HCT116 (cell line): ENCODE data around the gene ASNSD1. TPM values are rescaled to one million over a fixed set of nuclear protein-coding genes. Genes with fewer than 3 reads are reported as not detected.

Experiments
- ATAC-seq: fragments of 200-7000 bp; cut with Tn5 transposase; 2 replicates; pipeline ENCODE4 v1.9.1; 2020; ENCODE audit warnings: mild to moderate bottlenecking, moderate library complexity
- BruUV-seq: library from RNA; stranded (reverse); fragments of 400-500 nt; replicated peaks from 2 replicates; lab custom pipeline; 2021; lab: Mats Ljungman, UMichigan
- CTCF ChIA-PET: fragments of 300-600 bp; sonication (Branson Sonifier 250); formaldehyde crosslinking; loops from one replicate; lab custom pipeline; 2021; ENCODE audit warnings: antibody characterized with exemption; lab: Charles Lee
- POLR2A ChIA-PET: fragments of 300-600, 350-600 bp; sonication (Branson Sonifier 250); formaldehyde crosslinking; loops from one replicate; lab custom pipeline; 2021; ENCODE audit warnings: antibody characterized with exemption; lab: Charles Lee
- RAD21 ChIA-PET, 2 experiments: fragments of 300-600 bp; sonication (Branson Sonifier 250); formaldehyde crosslinking; loops; one replicate each; lab custom pipeline; 2023; ENCODE audit warnings: low total read pairs in 2 of 2; ENCODE audit not compliant: uncharacterized antibody in 2 of 2, unreplicated experiment in 2 of 2, low non-redundant PET in 1 of 2; lab: Charles Lee
- DNase-seq: peaks from one replicate; pipeline ENCODE4 v3.0.0-alpha.2; 2010; ENCODE audit warnings: low read depth, low spot score
- H2AFZ ChIP-seq: fragments of 200-600 bp; shearing (Covaris generic), sonication (generic); 2 replicates; pipeline ENCODE4 v1.6.1; 2017; ENCODE audit warnings: low read depth, mixed run types, mixed read lengths, antibody characterized with exemption, low read length; ENCODE audit not compliant: poor library complexity, severe bottlenecking
- H3K27ac ChIP-seq: 2 replicates; pipeline ENCODE4 v1.5.1; 2012; ENCODE audit warnings: low read depth, low read length
- H3K27me3 ChIP-seq: fragments of 200-600 bp; sonication (generic); 2 replicates; pipeline ENCODE4 v1.6.1; 2016; ENCODE audit warnings: mixed run types, low read length, mixed read lengths; ENCODE audit not compliant: insufficient read depth
- H3K36me3 ChIP-seq, 2 experiments: fragments of 200-500 bp in 1 of 2; fragments of 200-600 bp in 1 of 2; sonication (Bioruptor generic) in 1 of 2; sonication (generic) in 1 of 2; 2 replicates each; pipeline versions ENCODE4 v1.5.1 to v1.6.1; 2014 to 2016; ENCODE audit warnings: low read length in 2 of 2, inconsistent platforms in 1 of 2, mixed read lengths in 1 of 2, mixed run types in 1 of 2; ENCODE audit not compliant: insufficient read depth in 2 of 2, control insufficient read depth in 1 of 2
- H3K4me1 ChIP-seq, 2 experiments: fragments of 200-600 bp in 1 of 2; sonication (generic) in 1 of 2; 2 replicates each; pipeline versions ENCODE4 v1.5.1 to v1.6.1; 2012 to 2017; ENCODE audit warnings: low read length in 2 of 2, inconsistent platforms in 1 of 2, mild to moderate bottlenecking in 1 of 2, mixed read lengths in 1 of 2, mixed run types in 1 of 2, moderate library complexity in 1 of 2; ENCODE audit not compliant: insufficient read depth in 2 of 2, control insufficient read depth in 1 of 2
- H3K4me2 ChIP-seq: fragments of 200-600 bp; sonication (generic); 2 replicates; pipeline ENCODE4 v1.6.1; 2017; ENCODE audit warnings: mixed run types, low read length, mixed read lengths
- H3K4me3 ChIP-seq, 2 experiments: fragments of 200-600 bp in 1 of 2; sonication (generic) in 1 of 2; replicated peaks in 1 of 2; 2 replicates each; pipeline ENCODE4 v1.5.1; 2011 to 2016; ENCODE audit warnings: low read length in 2 of 2, control low read depth in 1 of 2, low read depth in 1 of 2, mild to moderate bottlenecking in 1 of 2, mixed read lengths in 1 of 2, mixed run types in 1 of 2
- H3K79me2 ChIP-seq: fragments of 200-600 bp; sonication (generic); 2 replicates; pipeline ENCODE4 v1.6.1; 2017; ENCODE audit warnings: mild to moderate bottlenecking, mixed run types, low read length, moderate library complexity, mixed read lengths; ENCODE audit not compliant: insufficient read depth
- H3K9ac ChIP-seq: fragments of 200-600 bp; sonication (generic); 2 replicates; pipeline ENCODE4 v1.6.1; 2016; ENCODE audit warnings: low read length, mixed read lengths
- H3K9me2 ChIP-seq: fragments of 200-600 bp; sonication (generic), shearing (Covaris generic); 2 replicates; pipeline ENCODE4 v1.6.1; 2017; ENCODE audit warnings: mixed run types, mild to moderate bottlenecking, moderate library complexity; ENCODE audit not compliant: insufficient read depth
- H3K9me3 ChIP-seq, 2 experiments: fragments of 200-500 bp in 1 of 2; fragments of 200-600 bp in 1 of 2; sonication (Bioruptor generic) in 1 of 2; sonication (generic) in 1 of 2; 2 replicates each; pipeline ENCODE4 v1.6.1; 2014 to 2017; ENCODE audit warnings: low read length in 2 of 2, mixed read lengths in 2 of 2, inconsistent platforms in 1 of 2, low read depth in 1 of 2, mild to moderate bottlenecking in 1 of 2, mixed run types in 1 of 2, moderate library complexity in 1 of 2; ENCODE audit not compliant: control insufficient read depth in 1 of 2, insufficient read depth in 1 of 2
- H4K20me1 ChIP-seq: fragments of 200-600 bp; sonication (generic), shearing (Covaris generic); 2 replicates; pipeline ENCODE4 v1.6.1; 2017; ENCODE audit warnings: mixed run types, mild to moderate bottlenecking, moderate library complexity; ENCODE audit not compliant: insufficient read depth
- CBX3 ChIP-seq: IDR thresholded peaks from 2 replicates; pipeline ENCODE4 v1.6.1; 2012; ENCODE audit warnings: low read depth
- CTCF ChIP-seq, 3 experiments: fragments of 200-600 bp in 1 of 3; sonication (generic) in 1 of 3; IDR thresholded peaks in 2 of 3; conservative IDR thresholded peaks in 1 of 3; 2 replicates each; pipeline ENCODE4 v1.5.1; 2012 to 2017; ENCODE audit warnings: low read depth in 2 of 3, low read length in 2 of 3, antibody characterized with exemption in 1 of 3, borderline replicate concordance in 1 of 3, control low read depth in 1 of 3, mild to moderate bottlenecking in 1 of 3, mixed read lengths in 1 of 3, mixed run types in 1 of 3, moderate library complexity in 1 of 3; ENCODE audit not compliant: insufficient read depth in 1 of 3
- EGR1 ChIP-seq: IDR thresholded peaks from 2 replicates; pipeline ENCODE4 v1.6.1; 2012; ENCODE audit warnings: low read depth
- EZH2phosphoT487 ChIP-seq: fragments of 200-600 bp; IDR thresholded peaks from 2 replicates; pipeline ENCODE4 v1.6.1; 2018; ENCODE audit warnings: antibody characterized with exemption, borderline replicate concordance
- FOSL1 ChIP-seq: IDR thresholded peaks from 2 replicates; pipeline ENCODE4 v1.6.1; 2012; ENCODE audit warnings: low read depth
- JUND ChIP-seq: IDR thresholded peaks from 2 replicates; pipeline ENCODE4 v1.6.1; 2012
- RAD21 ChIP-seq: IDR thresholded peaks from 2 replicates; pipeline ENCODE4 v1.6.1; 2012; ENCODE audit warnings: low read depth, mild to moderate bottlenecking
- SP1 ChIP-seq: IDR thresholded peaks from 2 replicates; pipeline ENCODE4 v1.6.1; 2012; ENCODE audit warnings: low read depth
- TCF7L2 ChIP-seq: IDR thresholded peaks from 2 replicates; pipeline ENCODE4 v1.7.0; 2011; ENCODE audit warnings: borderline replicate concordance, inconsistent platforms; ENCODE audit not compliant: insufficient read depth, insufficient read length; ENCODE audit errors: extremely low read depth
- ZNF274 ChIP-seq: fragments of 200-500 bp; sonication (Bioruptor generic); IDR thresholded peaks from 2 replicates; pipeline ENCODE4 v1.6.1; 2014; ENCODE audit warnings: mild to moderate bottlenecking, low read depth, low read length, inconsistent platforms
- intact Hi-C: fragments of 100-400 bp; cut with micrococcal nuclease; formaldehyde crosslinking; loops from 2 replicates; pipeline ENCODE4 v1.10.0; 2022
- total RNA-seq: library from RNA; stranded (reverse); gene quantifications from one replicate; pipeline ENCODE4 v1.2.1, GENCODE V29; 2021; ENCODE audit not compliant: unreplicated experiment

ASNSD1 gene
- total RNA-seq, 1 experiment from 2014 or later: 33.6 TPM

- Histone ChIP-seq H3K79me2 (no peaks in the 10 kb centered on the region), H3K4me2 (peak overlapping the region; percentile 45), H3K4me3 (peak overlapping the region in 1 of 2 experiments; percentile 15; a peak in 1 of 4 replicates), H3K9me3 (no peaks in the 10 kb centered on the region), H3K9me2 (no peaks in the 10 kb centered on the region), H3K36me3 (no peaks in the 10 kb centered on the region), H3K27ac (no peak overlapping the region), H2AFZ (peak overlapping the region; percentile 79), H4K20me1 (no peaks in the 10 kb centered on the region), H3K9ac (no peak overlapping the region), H3K4me1 (peaks cover 6 to 13% of the 10 kb centered on the region in 2 experiments; a peak in 3 of 4 replicates), H3K27me3 (no peaks in the 10 kb centered on the region)
- TF ChIP-seq JUND (peak; percentile 53), EZH2phosphoT487 (no peak), CTCF (IDR thresholded peaks at IDR 0.05 in 2 of 3, conservative IDR thresholded peaks at IDR 0.05 in 1 of 3; ENCODE audit: borderline replicate concordance in 1 of 3, insufficient read depth in 1 of 3, low read depth in 2 of 3, low read length in 2 of 3) (0 out of 6 replicates have a peak, but pooled peaks of 1 of the 3 experiments have one; percentile 15), EGR1 (no peak), TCF7L2 (no peak), FOSL1 (peak; percentile 52), RAD21 (0 out of 2 replicates have a peak, but pooled peaks have one; percentile 2), ZNF274 (no peak), SP1 (peak; percentile 29; the same call in 1 of the 2 replicates), CBX3 (no peak)
- no TSS peak for BruUV-seq
- intact Hi-C loops: no loop called here
- peak; percentile 79 for ATAC-seq
- POLR2A ChIA-PET: no interaction called here
- DNase-seq: no peak
- RAD21 ChIA-PET: no interaction called here
- CTCF ChIA-PET: interaction anchor here (0.8 kb wide), 1 partner anchor 19 kb away, joined by 3 read pairs; no protein-coding TSS in a partner anchor
Observed at GRCh38 chr2:189624648-189625355, 36.5 kb upstream of the ASNSD1 start.
